Coronary artery (tissue), 2 donors: ENCODE measurements around the gene IL23A.

ENCODE experiments used
- DNase-seq: peaks from one replicate; pipeline ENCODE4 v3.0.0-alpha.2; 2017; ENCODE audit warnings: low spot score
- H3K27ac ChIP-seq, 2 donors: fragments of 200-600 bp; sonication (generic); one replicate each; pipeline ENCODE4 v1.5.1; 2016 to 2019
- H3K4me3 ChIP-seq: fragments of 200-600 bp; sonication (generic); 2 replicates; pipeline ENCODE4 v1.5.1; 2016; ENCODE audit warnings: mild to moderate bottlenecking, moderate library complexity
- CTCF ChIP-seq: fragments of 200-600 bp; sonication (generic); IDR thresholded peaks from one replicate; pipeline ENCODE4 v1.5.1; 2019; ENCODE audit warnings: antibody characterized with exemption

Gene IL23A

DNA sequence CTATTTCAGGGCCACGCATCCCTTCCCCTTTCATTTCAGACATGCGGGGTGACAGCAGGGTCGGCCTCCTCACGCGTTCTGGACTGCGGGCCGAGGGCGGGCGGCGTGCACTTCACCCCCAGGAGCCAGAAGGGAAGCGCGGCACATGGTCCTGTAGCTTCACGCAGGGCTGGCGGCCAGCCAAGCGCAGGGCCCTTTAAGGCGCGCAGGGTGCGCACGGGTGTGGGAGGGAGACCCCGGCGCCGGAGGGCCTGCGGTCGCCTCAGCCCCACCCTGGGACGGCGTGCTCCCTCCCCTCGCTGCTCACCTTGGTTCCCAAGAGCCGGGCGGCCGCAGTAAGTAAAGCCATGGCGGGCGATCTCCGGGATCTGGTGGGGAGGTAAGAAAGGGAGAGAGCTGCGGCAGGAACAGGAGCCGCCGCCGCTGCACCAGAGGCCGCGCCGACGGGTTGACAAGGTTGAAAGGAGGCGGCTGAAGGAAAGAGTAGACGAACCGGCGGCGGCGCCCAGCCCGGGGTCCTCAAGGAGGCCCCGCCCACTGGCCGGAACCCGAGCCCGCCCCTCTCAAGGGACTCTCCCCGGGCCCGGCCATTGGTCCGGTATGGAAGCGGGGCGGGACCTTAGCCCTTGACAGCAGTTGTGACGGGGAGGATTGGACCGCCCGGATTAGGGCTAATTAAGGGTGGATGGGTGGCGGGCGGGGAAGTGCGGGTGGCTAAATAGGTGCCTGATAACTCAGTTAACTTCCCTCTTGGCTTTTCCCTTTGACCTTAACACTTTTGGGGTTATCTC, 38.6 kb upstream of the IL23A start, which contains the start of gene CS:
TSS of gene CS (minus strand) at position 478 of the 791 bp plus-strand sequence. CDS start at position 349, 129 bp downstream.
- TF ChIP-seq CTCF, result no peak
- Histone ChIP-seq H3K27ac (peak within 1 kb of the TSS; percentile 86 to 92), H3K4me3 (peak within 1 kb of the TSS; percentile 96)
- peak; percentile 99 for DNase-seq

DNA sequence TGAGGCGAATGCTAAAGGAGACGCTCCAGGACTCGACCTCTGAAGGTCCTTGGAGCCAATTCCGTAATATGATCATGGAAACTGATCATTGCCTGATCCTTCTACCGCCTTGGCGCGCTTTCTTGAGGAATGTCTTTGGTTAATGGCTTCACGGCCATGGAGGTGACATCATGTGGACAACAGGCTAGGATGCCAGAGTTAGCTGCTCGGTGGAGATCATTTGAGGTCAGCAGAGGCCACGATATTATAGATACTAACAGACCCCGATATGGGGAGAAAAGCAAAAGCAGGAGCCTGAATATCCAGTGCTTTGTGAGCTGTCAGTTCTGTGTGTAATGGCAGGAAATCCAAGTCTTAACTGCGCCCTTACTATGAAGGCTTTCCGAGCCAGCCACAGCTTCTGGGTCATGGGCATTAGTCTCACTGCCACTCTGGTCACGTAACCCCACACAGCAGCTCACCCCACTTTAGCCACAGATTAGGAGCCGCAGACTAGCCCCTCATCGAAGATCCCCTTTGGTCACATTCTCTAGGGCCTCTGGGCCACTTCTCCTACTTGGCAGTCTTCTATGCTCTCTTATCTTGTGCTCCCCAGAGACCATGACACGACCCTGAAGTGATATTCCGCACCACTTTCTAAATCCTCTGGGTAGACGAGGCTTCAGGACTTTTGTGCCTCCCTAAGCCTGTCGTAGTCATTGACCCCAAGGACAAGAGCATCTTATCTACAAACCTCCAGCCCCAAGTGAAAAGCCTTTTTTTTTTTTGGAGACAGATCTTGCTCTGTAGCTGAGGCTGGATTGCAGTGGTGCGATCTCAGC, 37.8 kb upstream of the IL23A start:
- TF ChIP-seq CTCF, result no peak
- H3K27ac ChIP-seq, result peak overlapping the region; percentile 86 to 92
- DNase-seq, result no peak
- peak overlapping the region; percentile 96 for H3K4me3 ChIP-seq

GRCh38 chr12:56304276-56304675, 34.4 kb upstream of the IL23A start:
- TF ChIP-seq CTCF, result no peak
- DNase-seq, result no peak
- Histone ChIP-seq H3K27ac (no peak overlapping the region), H3K4me3 (no peak overlapping the region)

DNA sequence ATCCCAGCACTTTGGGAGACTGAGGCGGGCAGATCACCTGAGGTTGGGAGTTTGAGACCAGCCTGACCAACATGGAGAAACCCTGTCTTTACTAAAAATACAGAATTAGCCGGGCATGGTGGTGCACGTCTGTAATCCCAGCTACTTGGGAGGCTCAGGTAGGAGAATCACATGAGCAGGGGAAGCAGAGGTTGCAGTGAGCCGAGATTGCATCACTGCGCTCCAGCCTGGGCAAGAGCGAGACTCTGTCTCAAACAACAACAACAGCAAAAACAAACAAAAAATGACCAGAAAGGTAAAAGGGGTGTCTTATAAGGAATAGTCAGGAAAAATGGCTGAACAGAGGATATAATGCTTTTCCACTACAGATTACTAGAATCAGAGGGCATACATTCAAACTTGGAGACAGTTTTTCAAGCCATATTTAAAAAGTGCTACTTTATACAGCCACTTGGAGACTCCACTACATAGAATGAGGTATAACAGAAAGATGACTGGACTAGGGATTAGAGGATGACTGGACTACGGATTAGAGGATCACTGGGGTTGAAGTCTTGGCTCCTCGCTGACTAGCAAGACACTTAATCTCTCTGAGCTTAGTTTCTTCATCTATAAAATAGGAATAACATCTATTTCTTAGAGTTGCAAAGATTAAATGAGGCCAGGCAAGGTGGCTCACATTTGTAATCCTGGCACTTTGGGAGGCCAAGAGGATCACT, 33.7 kb upstream of the IL23A start:
- no peak overlapping the region for H3K4me3 ChIP-seq
- no peak for TF ChIP-seq CTCF
- DNase-seq, result no peak
- H3K27ac ChIP-seq, result no peak overlapping the region

DNA sequence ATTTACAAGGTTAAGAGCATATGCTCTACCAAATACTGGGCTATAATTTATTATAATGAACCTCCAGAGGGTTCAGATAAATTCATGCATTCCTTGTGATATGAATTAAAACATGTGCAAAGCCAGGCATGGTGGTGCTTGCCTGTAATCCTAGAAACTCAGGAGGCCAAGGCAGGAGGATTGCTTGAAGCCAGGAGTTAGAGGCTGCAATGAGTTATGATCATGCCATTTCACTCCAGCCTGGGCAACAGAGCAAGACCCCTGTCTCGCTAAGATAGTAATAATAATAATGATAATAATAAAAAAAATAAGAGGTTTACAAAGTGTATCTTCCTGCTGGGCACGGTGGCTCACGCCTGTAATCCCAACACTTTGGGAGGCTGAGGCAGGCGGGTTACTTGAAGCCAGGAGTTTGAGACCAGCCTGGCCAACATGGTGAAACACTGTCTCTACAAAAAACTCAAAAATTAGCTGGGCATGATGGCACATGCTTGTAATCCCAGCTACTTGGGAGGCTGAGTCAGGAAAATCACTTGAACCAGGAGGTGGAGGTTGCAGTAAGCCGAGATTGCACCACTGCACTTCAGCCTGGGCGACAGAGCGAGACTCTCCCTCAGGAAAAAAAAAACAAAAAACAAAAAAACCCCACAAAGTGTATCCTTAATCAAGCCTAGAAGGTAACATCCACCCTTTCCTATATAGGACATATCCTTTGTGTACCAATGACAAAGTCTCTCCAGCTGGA, 31.3 kb upstream of the IL23A start:
- H3K4me3 ChIP-seq, result no peak overlapping the region
- no peak for DNase-seq

More for the DNA sequence above, 31.3 kb upstream of the IL23A start:
- no peak for TF ChIP-seq CTCF
- H3K27ac ChIP-seq, result no peak overlapping the region
